RWPE2 (cell line): ENCODE results near the gene BTBD17.

Experiments used
- ATAC-seq: fragments of 200-7000 bp; cut with Tn5 transposase; 3 replicates; pipeline ENCODE4 v1.9.1; 2021; ENCODE audit warnings: low read depth
- DNase-seq: peaks from one replicate; pipeline ENCODE4 v3.0.0-alpha.2; 2020; ENCODE audit warnings: low spot score
- H3K27ac ChIP-seq: fragments of 450-650 bp; 2 replicates; pipeline ENCODE4 v1.5.1; 2017; ENCODE audit warnings: mild to moderate bottlenecking; ENCODE audit not compliant: poor library complexity, severe bottlenecking
- H3K27me3 ChIP-seq: fragments of 250-450 bp; sonication (Bioruptor Pico); 2 replicates; pipeline ENCODE4 v1.5.1; 2021; ENCODE audit warnings: mild to moderate bottlenecking, moderate library complexity; ENCODE audit not compliant: insufficient read depth, poor library complexity, severe bottlenecking
- H3K36me3 ChIP-seq: fragments of 250-450 bp; sonication (Bioruptor Pico); 2 replicates; pipeline ENCODE4 v1.5.1; 2020; ENCODE audit warnings: low read depth, mild to moderate bottlenecking, moderate library complexity
- H3K4me1 ChIP-seq: fragments of 250-450 bp; sonication (Bioruptor Pico); 2 replicates; pipeline ENCODE4 v1.5.1; 2021; ENCODE audit warnings: mild to moderate bottlenecking, moderate library complexity; ENCODE audit not compliant: insufficient read depth, poor library complexity, severe bottlenecking
- H3K4me3 ChIP-seq: fragments of 250-450 bp; sonication (Bioruptor Pico); 2 replicates; pipeline ENCODE4 v1.5.1; 2021; ENCODE audit warnings: mild to moderate bottlenecking, moderate library complexity; ENCODE audit not compliant: severe bottlenecking
- H3K9me3 ChIP-seq: fragments of 250-450 bp; sonication (Bioruptor Pico); 2 replicates; pipeline ENCODE4 v1.5.1; 2021; ENCODE audit warnings: mild to moderate bottlenecking, moderate library complexity; ENCODE audit not compliant: severe bottlenecking
- TF ChIP-seq, protein P1 (sequence below): fragments of 450-650 bp; IDR thresholded peaks from one replicate; pipeline ENCODE4 v1.5.1; 2017; ENCODE audit warnings: mild to moderate bottlenecking, moderate library complexity; ENCODE audit not compliant: poor library complexity, severe bottlenecking

The BTBD17 gene

DNA sequence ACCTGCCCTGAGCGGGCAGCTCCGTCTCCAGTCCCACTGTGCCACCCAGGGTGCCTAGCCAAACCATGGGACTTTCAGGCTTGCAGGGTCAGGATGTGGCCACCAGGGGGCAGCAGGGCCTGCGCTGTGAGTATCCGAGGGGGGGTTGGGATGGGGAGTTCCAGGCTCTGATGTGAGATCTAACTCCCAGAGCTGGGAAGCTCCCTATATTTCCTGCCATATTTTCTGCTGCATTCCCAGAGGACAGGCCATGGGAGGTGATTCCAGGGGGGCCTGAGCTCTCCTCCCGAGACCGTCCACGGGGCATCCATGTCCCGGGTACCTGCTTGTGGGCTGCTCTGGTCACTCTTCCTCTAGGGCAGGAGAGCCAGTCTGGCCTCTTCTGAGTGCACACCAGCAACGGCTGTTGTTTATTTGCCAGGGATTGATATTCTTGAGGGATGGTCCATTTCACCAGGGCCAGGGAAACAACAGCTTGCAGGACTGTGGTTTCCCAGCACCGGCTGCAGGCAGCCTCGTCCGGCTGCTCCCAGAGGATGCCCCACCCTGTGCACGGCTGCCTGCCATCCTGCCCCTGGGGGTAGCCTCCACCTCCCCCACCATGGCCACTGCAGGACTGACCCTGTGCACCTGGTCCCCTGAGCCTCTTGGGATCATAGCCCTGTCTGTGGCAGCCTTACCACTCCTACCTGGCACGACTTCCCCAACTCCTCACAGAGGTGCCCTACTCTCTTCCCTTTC is 6.8 kb upstream of the BTBD17 start:
- Histone ChIP-seq H3K27me3 (peaks cover 2% of the 10 kb centered on the region), H3K27ac (no peak overlapping the region), H3K36me3 (no peaks in the 10 kb centered on the region), H3K4me3 (no peak overlapping the region), H3K4me1 (no peaks in the 10 kb centered on the region), H3K9me3 (no peaks in the 10 kb centered on the region)
- ATAC-seq, result peak; percentile 61; the same call in 2 of the 3 replicates
- peak; percentile 67 for DNase-seq
- TF ChIP-seq, protein P1, sequence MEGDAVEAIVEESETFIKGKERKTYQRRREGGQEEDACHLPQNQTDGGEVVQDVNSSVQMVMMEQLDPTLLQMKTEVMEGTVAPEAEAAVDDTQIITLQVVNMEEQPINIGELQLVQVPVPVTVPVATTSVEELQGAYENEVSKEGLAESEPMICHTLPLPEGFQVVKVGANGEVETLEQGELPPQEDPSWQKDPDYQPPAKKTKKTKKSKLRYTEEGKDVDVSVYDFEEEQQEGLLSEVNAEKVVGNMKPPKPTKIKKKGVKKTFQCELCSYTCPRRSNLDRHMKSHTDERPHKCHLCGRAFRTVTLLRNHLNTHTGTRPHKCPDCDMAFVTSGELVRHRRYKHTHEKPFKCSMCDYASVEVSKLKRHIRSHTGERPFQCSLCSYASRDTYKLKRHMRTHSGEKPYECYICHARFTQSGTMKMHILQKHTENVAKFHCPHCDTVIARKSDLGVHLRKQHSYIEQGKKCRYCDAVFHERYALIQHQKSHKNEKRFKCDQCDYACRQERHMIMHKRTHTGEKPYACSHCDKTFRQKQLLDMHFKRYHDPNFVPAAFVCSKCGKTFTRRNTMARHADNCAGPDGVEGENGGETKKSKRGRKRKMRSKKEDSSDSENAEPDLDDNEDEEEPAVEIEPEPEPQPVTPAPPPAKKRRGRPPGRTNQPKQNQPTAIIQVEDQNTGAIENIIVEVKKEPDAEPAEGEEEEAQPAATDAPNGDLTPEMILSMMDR, result peak; percentile 88

- Histone ChIP-seq H3K36me3 (no peaks in the 10 kb centered on the region), H3K27me3 (peaks cover 4% of the 10 kb centered on the region), H3K27ac (no peak within 1 kb of the TSS), H3K9me3 (no peaks in the 10 kb centered on the region), H3K4me3 (no peak within 1 kb of the TSS), H3K4me1 (no peaks in the 10 kb centered on the region)
- DNase-seq, result no peak
- TF ChIP-seq, protein P1, result no peak
- ATAC-seq, result no peak
These were observed 5.5 kb upstream of the BTBD17 start, which contains the start of gene GPR142 for GRCh38 chr17:74367206-74367605. Gene GPR142, plus strand, starts transcription at chr17:74367506. Its CDS starts 2,035 bp downstream, at chr17:74369541.

GRCh38 chr17:74362810-74363498 is 1.3 kb upstream of the BTBD17 start:
- no peak overlapping the region for H3K4me3 ChIP-seq
- peaks cover 29% of the 10 kb centered on the region for H3K27me3 ChIP-seq
- no peaks in the 10 kb centered on the region for H3K4me1 ChIP-seq
- no peaks in the 10 kb centered on the region for H3K9me3 ChIP-seq
- ATAC-seq (peak; percentile 11; the same call in 1 of the 3 replicates), DNase-seq (no peak)
- H3K27ac ChIP-seq, result no peak overlapping the region
- no peaks in the 10 kb centered on the region for H3K36me3 ChIP-seq
- TF ChIP-seq, protein P1, result no peak

DNA sequence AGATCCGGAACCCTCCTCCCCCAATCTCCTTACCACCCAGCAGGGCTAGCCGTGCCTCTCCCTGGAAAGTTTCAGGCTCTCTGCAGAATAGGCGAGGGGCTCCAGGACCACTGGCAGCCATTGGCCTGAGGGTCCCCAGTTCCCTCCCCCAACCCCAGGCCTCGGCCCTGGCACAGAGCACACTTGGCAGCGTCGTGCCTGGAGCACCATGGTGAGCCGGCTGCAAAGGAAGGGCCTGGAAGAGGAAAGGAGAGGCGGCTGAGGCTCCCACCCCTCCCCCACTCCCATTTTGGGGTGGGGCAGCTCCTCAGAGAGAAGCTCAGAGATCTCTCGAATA is 369 bp upstream of the BTBD17 start:
- TF ChIP-seq, protein P1, result no peak
- DNase-seq (no peak), ATAC-seq (no peak)
- peaks cover 38% of the 10 kb centered on the region for H3K27me3 ChIP-seq
- no peak overlapping the region for H3K27ac ChIP-seq
- no peaks in the 10 kb centered on the region for H3K4me1 ChIP-seq
- H3K36me3 ChIP-seq, result no peaks in the 10 kb centered on the region
- no peak overlapping the region for H3K4me3 ChIP-seq
- no peaks in the 10 kb centered on the region for H3K9me3 ChIP-seq

GRCh38 chr17:74360899-74361229 is 804 bp downstream of the BTBD17 start:
- peaks cover 50% of the 10 kb centered on the region for H3K27me3 ChIP-seq
- H3K9me3 ChIP-seq, result no peaks in the 10 kb centered on the region
- DNase-seq (no peak), ATAC-seq (no peak)
- TF ChIP-seq, protein P1, result no peak
- no peak overlapping the region for H3K4me3 ChIP-seq
- H3K27ac ChIP-seq, result no peak overlapping the region
- H3K4me1 ChIP-seq, result no peaks in the 10 kb centered on the region
- H3K36me3 ChIP-seq, result no peaks in the 10 kb centered on the region
